Central memory CD4-positive, alpha-beta T cell (primary cell): Measurements from ENCODE around the gene CAMK1G.

Experiments
- DNase-seq: peaks from one replicate; pipeline ENCODE4 v3.0.0; 2022

CAMK1G gene

DNA sequence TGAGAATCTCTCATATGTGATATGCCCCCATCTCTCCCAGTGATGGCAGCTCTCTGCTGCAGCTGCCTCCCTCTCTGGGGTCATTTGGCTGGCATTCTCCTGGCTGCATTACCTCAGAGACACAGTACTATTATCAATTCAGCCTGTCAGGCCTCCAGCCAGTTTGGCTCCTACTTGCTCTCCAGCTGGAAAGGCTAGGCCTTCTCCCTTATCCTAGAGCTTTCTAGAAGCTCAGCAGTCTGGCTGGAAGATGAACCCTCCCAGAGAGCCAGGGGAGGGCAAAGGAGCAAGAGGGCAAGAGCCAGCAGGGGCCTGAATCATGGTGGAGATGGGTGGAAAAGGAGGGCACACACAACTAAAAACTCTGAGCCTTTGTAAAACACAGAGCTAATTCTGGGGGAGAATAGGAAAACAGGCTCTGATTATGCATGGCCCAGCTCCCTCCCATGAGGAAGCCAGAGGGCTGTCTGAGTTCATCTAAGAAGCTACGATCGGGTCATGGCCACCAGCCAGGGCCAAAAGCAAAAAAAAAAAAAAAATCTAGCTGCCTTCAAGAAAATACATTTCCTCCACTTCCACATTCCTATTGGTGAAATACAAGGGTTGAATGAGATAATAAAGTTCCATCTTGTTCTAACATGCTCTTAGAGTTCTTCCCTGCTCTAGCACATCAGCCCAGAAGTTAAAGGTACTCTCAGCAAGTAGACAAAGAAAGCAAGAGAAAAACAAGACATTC, 59.9 kb downstream of the CAMK1G start:
- DNase-seq: no peak

DNA sequence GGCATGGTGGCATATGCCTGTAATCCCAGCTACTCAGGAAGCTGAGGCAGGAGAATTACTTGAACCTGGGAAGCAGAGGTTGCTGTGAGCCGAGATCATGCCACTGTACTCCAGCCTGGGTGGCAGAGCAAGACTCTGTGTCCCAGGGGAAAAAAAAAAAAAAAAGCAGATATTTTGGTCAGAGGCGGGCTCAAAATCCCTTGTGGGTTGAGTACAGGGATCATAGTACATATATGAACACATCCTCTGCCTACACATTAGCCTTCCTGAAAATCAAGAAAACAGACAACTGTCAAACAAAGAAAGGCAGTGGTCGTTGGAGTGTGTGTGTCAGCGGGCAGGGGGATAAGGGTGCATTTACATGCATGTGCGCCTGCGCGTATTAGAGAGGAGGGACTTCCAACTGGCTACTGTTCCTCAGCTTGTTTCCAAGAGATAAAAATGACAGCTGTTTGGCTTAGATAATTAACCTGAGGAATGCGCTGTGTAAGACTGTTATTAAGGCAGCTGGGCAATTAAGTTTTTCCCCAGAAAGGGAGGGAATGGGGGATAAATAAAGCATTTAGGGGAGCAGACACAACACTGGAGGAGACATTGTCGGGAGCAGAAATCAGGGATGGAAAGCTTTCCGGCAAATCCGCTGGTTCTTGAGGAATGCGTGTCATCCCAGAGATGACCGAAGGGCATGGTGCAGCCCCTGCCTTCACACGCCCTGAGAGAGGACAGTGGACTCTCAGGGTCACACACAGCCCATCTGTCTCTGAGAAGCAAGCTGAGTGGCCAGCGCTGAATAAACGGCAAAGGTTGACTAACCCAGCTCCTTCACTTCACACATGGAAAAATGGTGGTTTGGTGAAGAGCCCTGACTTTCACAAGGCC, 62.3 kb downstream of the CAMK1G start:
- no peak for DNase-seq

DNA sequence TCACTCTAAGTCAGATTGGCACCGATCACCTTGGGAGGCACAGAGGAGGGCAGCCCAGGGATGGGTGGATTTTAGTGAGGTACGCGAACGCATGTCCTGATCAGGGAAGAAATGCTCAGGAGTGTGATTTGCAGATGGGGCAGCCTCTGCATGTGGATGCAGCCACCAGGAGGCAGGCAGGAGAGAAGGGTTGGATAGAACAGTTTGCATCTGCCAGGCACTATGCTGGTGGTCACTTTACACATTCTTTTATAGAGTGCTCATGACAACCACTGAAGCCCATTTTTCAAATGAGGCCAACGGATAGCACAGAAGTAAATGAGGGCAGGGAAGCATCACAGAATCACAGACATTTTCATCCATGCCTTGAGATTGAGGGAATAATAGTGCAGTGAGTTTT, 63.0 kb downstream of the CAMK1G start:
- DNase-seq: no peak

DNA sequence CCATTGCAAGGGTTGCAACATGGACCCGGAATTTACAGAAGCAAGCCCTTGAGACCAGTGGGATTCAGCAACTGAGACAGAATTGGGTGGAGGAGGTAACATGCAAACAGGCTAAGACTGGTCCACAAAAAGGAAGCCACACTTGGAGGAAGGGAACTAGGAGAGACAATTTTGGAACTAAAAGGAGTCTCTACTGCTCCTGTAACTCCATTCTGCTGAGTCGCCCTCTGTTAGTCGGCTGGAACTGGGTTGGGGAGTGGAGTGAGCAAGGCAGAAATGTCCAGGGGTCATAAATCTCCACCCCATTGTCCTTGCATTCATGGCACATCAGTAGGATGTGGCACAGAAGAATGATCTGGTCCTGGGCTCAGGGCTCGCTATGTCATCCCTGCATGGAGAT, 63.6 kb downstream of the CAMK1G start:
- DNase-seq: no peak

DNA sequence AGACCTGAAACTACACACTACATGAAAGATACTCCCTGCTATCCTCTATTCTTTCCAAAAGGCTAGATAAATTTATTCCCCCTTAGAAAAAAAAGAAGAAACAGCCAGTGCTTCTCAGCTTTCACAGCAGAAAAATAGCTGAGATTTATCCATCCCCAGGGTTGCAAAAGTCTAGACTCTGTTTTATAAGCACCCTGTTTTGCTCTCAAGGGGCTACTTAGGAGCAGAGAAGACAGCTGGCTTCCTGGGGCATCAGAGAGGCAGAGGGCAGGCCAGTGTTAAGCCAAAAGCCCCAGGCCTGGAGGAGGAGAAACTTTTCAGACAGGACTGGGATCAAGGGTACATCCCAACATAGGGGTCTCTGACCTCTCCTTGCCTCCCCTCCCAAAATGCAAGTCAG, 64.8 kb downstream of the CAMK1G start:
- DNase-seq: no peak

DNA sequence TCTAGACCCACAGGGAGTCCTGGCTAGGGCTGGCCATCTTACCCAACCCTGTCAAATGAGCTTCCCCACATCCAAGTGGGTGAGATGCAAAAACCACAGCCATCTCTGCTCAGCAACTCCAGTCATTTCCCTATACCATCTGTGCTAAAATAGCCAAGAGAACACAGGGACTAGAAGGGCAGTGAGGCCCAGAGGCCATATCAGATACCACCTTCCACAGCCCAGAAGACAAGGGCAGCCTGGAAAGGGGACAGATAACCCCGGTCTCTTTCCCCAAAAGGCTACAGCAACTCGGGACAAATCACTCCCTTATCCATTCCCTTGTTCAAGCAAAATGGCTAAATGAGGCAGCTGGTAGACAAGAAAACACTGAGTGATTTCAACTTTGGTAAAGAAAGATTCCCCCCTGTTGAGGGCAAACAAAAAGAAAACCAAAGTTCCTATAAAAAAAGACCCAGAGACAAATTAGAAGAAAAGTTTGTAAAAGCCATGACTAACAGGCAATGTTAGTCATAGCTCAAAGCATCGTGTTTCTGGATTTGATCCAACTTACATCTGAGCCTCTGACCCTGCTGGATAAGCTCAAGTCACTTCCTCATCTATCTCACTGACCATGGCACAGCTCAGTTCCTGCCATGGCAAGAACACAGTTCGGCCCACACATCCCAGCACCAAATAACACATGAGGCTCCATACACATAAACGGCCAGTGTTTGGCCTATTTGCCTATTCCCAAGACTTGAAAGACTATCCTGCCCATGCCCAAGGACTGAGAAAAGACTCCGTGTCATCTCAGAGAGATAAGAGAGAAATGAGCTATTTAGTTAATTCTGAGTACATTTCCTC, 65.6 kb downstream of the CAMK1G start:
- DNase-seq: no peak

DNA sequence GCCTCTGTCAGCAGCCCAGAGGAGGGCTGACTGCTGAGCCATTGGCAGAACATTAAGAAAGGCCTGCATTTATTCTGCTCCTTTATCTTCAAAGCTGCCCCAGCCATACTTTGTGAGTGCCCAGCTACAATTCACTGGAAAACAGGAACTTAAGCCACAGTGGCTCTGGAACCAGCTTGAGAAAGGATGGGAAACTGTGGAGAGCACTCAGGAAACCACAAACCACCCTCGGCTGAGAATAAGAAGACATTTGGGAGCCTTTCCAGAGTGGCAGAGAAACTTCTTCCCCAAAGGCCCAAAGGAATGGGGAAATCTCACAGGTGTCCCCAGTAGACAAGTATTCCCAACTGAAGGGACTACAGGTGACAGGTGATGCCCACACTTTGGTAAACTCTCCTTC, 66.9 kb downstream of the CAMK1G start:
- DNase-seq: no peak

DNA sequence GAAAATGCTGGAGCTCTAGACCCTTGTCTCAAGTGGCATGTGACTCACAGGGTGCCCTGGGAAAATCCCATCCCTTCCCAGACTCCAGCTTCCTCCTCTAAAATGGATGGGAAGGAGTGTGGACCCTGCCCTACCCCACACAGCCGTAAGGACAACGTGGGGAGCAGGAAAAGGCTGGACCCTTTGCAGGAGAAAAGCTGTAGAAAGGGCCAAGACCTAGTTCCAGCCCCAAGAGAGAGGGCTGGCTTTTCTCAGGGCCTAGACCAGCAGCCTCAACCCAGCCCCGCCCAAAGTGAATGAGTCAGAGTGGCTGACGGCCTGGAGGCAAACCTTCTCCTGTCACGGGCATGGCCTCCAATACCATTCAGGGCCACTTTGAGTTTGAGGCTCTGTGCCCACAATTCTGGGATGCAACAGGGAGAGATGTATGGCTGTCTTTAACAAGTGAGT, 67.6 kb downstream of the CAMK1G start:
- DNase-seq: no peak

DNA sequence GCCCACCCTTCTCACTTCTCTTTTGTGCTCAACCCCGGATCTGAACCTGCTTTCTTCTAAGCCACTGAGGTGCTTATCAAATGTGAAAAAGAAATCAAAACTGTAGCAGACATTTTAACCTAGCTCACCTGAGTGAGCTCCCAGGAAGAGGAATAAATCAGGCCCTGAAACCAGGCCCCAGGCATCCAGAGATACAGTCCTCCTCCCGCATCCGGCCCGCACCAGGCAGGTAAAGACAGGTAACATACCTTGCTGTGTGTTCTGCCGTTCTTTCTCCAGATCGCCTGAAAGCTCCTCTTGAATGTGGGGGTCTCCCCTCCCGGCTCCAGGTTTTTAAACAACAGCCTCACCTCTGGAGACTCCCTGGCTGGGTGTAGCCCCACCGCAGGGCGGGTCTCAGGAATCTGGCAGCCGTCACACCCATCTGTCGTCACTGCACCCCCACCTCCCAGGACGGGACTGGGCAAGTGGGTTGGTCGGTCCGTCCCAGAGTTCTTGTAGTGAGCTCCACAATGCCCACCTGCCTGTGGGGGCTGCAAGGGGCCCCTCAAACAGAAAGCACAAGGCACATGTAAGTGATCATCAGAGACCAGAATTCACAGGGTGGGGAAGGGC, 68.7 kb downstream of the CAMK1G start, which contains the start of gene LAMB3:
LAMB3 (minus strand) TSS at position 305 of the 615 bp plus-strand sequence. CDS start 1,481 bp downstream, outside the sequence.
- DNase-seq: no peak

DNA sequence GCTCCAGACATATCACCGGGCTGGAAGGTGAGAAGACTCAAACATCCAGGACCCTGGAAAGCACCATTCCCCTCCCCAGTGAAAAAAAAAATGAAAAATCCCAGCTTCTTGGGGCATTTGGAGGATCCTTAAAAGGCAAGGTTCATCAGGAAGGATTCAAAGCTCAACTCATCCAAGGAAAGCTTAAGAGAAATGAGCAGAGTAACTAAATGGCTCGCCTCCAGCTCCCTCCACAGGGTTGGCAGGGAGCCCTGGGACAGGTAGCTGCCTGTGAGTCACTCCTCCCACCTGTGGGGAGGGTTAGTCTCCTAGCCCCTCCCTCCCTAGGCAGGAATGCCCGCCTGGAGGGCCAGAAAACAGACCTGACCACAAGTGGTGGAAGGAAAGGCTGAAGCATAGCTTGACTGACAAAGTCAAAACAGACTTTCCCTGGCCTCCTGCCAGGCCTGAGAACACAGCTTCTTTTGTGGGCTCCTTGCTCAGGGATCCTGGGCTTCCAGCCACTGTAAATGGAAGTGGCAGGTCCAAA, 69.4 kb downstream of the CAMK1G start:
- no peak for DNase-seq

DNA sequence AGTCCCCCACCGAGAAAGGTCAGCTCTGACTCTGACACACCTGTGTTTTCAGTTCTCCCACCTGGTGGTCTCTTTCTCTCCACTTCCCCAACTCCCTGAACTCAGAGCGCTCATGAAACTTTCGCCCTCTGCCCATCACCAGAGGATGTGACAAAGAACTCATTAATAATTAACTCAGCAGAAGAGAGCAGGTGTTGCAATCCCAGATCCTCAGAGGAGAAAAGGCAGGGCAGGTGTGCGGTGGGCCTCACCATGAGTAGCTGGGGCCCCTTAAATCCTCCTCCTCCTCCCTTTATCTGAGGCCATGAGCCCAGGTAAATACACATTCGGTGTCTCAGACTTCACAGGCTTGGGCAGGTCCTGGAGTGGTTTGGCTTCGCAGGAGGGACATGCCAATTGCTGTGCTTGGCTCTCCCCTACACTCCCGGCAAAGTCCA, 70.4 kb downstream of the CAMK1G start:
- DNase-seq: no peak

DNA sequence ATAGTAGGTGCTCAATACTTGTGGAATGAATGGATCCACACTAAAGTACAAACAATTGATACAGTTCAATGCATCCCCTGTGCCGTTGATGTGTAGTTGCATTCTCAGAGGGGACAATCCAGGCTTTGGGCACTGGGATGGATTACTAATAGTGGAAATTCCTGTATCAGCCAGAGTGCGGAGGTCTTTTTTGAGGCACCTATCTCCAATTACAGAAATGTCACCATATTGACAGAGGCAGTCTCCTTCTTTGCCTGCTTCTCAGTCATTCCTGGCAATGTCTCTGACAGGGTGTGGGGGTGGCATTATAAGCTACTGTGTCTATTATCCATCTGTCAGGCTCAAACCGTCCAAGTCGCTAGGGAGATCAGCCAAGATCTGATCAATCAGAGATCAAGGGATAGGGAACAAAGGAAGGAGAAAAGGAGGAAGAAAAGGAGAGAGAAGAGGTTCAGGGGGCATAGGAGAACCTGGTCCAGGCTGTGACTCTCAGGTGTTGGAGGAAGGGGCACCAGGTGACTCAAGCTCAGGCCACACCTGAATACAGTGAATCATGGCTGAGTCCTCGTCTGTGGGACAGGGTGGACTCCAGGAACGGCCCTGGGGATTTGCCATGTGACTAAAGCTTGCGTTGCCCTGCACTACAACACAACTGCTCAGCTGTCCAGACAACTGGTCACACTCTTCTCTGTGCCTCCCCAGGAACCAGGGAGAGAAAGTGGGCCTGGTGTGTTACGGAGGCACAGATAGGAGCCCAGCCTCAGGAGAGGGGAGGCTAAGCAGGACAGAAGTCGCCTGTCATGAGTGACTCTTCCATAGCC, 72.1 kb downstream of the CAMK1G start:
- no peak for DNase-seq

DNA sequence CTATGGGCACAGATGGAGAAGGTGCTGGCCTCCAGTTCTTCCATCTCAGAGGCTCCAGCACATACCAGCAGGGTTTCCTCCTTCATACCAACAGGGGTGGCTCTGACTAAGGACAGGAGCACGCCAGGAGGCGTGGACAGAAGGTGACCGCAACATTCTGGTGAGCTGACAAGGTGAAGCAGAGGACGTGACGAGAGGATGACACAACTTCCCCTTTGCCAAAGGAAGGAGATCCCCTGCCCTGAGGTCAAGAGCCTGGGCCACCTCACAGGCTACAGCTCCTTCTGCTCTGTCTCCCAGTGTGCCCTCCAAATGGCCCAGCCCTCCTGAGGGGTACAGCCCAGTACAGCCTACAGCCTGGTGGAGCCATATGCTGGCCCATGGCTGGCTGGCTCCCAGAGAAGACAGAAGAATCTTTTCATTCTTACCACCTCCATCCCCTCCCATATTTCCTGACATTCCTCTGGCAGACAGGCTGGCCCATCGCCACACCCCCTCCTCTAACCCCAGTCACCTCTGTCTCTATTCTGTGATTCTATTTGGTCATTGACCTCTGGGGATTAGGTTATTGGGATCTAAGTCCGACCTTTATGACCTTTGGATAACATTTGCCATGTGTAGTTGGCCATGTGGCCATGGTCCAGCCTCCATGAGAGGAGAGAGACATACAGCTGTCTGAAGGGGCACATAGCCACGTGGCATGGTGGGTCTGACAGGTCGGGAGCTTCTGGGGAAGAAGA, 73.8 kb downstream of the CAMK1G start:
- no peak for DNase-seq

DNA sequence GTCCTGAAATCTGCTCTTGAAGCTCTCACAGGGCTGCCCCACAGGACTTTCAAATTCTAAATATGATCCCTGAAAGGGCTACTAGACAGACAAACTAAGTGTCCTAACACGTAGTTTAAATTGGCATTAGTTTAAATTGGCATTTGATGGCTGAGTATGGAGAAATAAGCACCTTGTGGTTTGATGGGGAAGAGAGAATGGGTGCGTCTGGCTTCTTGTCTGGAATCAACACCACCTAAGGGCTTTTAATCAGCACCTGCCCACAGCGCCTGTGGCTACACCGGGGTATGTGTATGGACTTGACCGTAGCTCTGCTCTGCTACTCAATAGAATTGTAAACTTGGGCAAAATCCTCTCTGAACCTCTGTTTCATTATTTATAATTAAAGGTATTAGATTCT, 74.4 kb downstream of the CAMK1G start:
- DNase-seq: no peak

DNA sequence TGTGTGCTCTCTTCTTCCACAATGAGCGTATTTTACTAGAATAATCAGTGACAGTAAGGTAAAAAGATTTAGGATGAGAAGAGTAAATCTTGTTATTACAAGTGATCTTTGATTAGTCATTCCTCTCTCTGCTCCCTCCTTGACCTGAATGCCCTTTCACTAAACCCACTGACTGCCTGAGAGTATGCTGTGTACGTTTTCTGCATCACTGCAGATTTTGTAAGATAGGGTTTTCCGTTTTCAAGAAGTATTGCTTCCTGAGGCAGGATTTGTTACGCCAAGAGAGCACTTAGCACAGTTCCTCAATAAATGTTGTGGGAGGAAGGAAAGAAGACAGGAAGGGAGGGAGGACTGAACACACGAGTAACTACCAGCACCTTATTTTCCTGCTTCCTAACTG, 76.4 kb downstream of the CAMK1G start:
- no peak for DNase-seq

DNA sequence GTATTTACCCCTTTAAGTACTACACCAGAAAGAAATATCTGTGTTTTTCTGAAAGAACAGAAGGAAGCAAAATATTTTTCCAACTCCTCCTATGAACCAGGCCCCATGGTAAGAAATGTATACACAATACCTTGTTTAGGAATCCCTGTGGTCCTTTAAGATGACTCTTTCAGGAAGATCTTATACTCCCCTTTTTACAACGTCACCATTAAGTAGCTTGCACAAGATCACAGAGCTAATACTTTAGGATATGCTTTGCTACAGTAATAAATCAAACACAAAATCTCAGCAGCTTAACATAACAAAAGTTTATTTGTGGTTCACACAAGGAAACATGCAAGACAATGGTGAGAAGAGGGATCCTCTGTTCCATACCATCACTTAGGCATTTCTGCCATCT, 77.6 kb downstream of the CAMK1G start:
- no peak for DNase-seq

DNA sequence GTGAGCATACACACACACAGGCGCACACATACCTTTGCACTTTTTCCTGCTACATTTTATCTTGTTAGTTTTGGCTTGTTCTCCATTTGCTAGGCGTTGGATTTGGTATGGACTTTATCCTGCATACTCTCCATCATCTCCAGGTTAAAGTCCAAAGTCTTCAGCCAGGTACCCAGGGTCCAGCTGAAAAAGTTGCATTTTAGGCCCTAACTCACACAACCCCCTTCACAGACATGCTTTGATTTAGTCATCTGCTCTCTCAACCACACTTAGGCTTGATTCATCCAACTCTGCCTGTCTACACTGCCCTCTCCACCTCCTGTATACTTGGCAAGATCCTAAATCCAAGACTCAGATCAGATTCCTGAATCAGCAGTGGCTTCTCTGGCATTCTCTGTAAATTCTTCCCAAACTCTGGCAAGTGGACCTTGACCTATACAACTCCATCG, 79.4 kb downstream of the CAMK1G start:
- no peak for DNase-seq
